Measurements from ENCODE around the gene BEST3. TPM values are rescaled to one million over a fixed set of nuclear protein-coding genes. Genes with fewer than 3 reads are reported as not detected.

BEST3 gene
- total RNA-seq, 2 experiments from 2014 or later: not detected

GRCh38 chr12:69704357-69704756 lies 5.3 kb upstream of the BEST3 start:
- Mint-ChIP-seq H3K27me3 (peaks cover 22% of the 10 kb centered on the region), H3K4me3 (no peak overlapping the region), H3K36me3 (ENCODE audit: low read depth) (no peaks in the 10 kb centered on the region), H3K4me1 (no peaks in the 10 kb centered on the region), H3K9me3 (no peaks in the 10 kb centered on the region), H3K27ac (no peak overlapping the region)
- ChIA-PET CTCF (no interaction called here), POLR2A (no interaction called here)
- DNase-seq: no peak

GRCh38 chr12:69703146-69703642 lies 4.1 kb upstream of the BEST3 start:
- no peaks in the 10 kb centered on the region for H3K9me3 Mint-ChIP-seq
- DNase-seq: no peak
- H3K27me3 Mint-ChIP-seq: peaks cover 22% of the 10 kb centered on the region
- CTCF ChIA-PET: no interaction called here
- H3K36me3 Mint-ChIP-seq (ENCODE audit: low read depth): no peaks in the 10 kb centered on the region
- H3K4me3 Mint-ChIP-seq: no peak overlapping the region
- H3K4me1 Mint-ChIP-seq: no peaks in the 10 kb centered on the region
- POLR2A ChIA-PET: no interaction called here
- H3K27ac Mint-ChIP-seq: no peak overlapping the region

GRCh38 chr12:69701826-69702225 lies 2.7 kb upstream of the BEST3 start:
- DNase-seq: no peak
- H3K27ac Mint-ChIP-seq: no peak overlapping the region
- no peaks in the 10 kb centered on the region for H3K9me3 Mint-ChIP-seq
- CTCF ChIA-PET: no interaction called here
- POLR2A ChIA-PET: no interaction called here
- H3K27me3 Mint-ChIP-seq: peaks cover 25% of the 10 kb centered on the region
- no peaks in the 10 kb centered on the region for H3K4me1 Mint-ChIP-seq
- H3K36me3 Mint-ChIP-seq (ENCODE audit: low read depth): no peaks in the 10 kb centered on the region
- no peak overlapping the region for H3K4me3 Mint-ChIP-seq

GRCh38 chr12:69698054-69698453 lies 1.0 kb downstream of the BEST3 start:
- no peaks in the 10 kb centered on the region for H3K4me1 Mint-ChIP-seq
- peaks cover 17% of the 10 kb centered on the region for H3K27me3 Mint-ChIP-seq
- POLR2A ChIA-PET: no interaction called here
- H3K27ac Mint-ChIP-seq: no peak overlapping the region
- H3K4me3 Mint-ChIP-seq: no peak overlapping the region
- H3K36me3 Mint-ChIP-seq (ENCODE audit: low read depth): no peaks in the 10 kb centered on the region
- CTCF ChIA-PET: no interaction called here
- H3K9me3 Mint-ChIP-seq: no peaks in the 10 kb centered on the region
- DNase-seq: no peak

- Mint-ChIP-seq H3K27me3 (peaks cover 12% of the 10 kb centered on the region), H3K4me1 (peaks cover 5% of the 10 kb centered on the region), H3K4me3 (no peak overlapping the region), H3K27ac (no peak overlapping the region), H3K9me3 (no peaks in the 10 kb centered on the region), H3K36me3 (ENCODE audit: low read depth) (no peaks in the 10 kb centered on the region)
- DNase-seq: no peak
- ChIA-PET CTCF (no interaction called here), POLR2A (no interaction called here)
These were observed 5.0 kb downstream of the BEST3 start for GRCh38 chr12:69694123-69694522.

GRCh38 chr12:69689638-69690037 lies 9.5 kb downstream of the BEST3 start:
- Mint-ChIP-seq H3K36me3 (ENCODE audit: low read depth) (no peaks in the 10 kb centered on the region), H3K4me1 (peaks cover 8% of the 10 kb centered on the region), H3K9me3 (no peaks in the 10 kb centered on the region), H3K27ac (no peak overlapping the region), H3K27me3 (peaks cover 22% of the 10 kb centered on the region), H3K4me3 (no peak overlapping the region)
- CTCF ChIA-PET: no interaction called here
- POLR2A ChIA-PET: no interaction called here
- no peak for DNase-seq

- no peak overlapping the region for H3K27ac Mint-ChIP-seq
- no peaks in the 10 kb centered on the region for H3K36me3 Mint-ChIP-seq (ENCODE audit: low read depth)
- ChIA-PET CTCF (no interaction called here), POLR2A (no interaction called here)
- H3K4me3 Mint-ChIP-seq: no peak overlapping the region
- DNase-seq: peak; percentile 25
- H3K27me3 Mint-ChIP-seq: peaks cover 28% of the 10 kb centered on the region
- peaks cover 8% of the 10 kb centered on the region for H3K4me1 Mint-ChIP-seq
- H3K9me3 Mint-ChIP-seq: no peaks in the 10 kb centered on the region
These were observed 10.4 kb downstream of the BEST3 start for GRCh38 chr12:69688471-69689427.

- no peaks in the 10 kb centered on the region for H3K9me3 Mint-ChIP-seq
- H3K4me1 Mint-ChIP-seq: peaks cover 8% of the 10 kb centered on the region
- H3K27me3 Mint-ChIP-seq: peaks cover 33% of the 10 kb centered on the region
- H3K27ac Mint-ChIP-seq: no peak overlapping the region
- ChIA-PET POLR2A (no interaction called here), CTCF (no interaction called here)
- DNase-seq: no peak
- H3K4me3 Mint-ChIP-seq: no peak overlapping the region
- no peaks in the 10 kb centered on the region for H3K36me3 Mint-ChIP-seq (ENCODE audit: low read depth)
These were observed 11.1 kb downstream of the BEST3 start for GRCh38 chr12:69688021-69688420.

GRCh38 chr12:69687390-69687789 lies 11.7 kb downstream of the BEST3 start:
- no peak overlapping the region for H3K4me3 Mint-ChIP-seq
- no peaks in the 10 kb centered on the region for H3K9me3 Mint-ChIP-seq
- POLR2A ChIA-PET: no interaction called here
- H3K4me1 Mint-ChIP-seq: peaks cover 8% of the 10 kb centered on the region
- CTCF ChIA-PET: no interaction called here
- peaks cover 33% of the 10 kb centered on the region for H3K27me3 Mint-ChIP-seq
- DNase-seq: no peak
- H3K36me3 Mint-ChIP-seq (ENCODE audit: low read depth): no peaks in the 10 kb centered on the region
- H3K27ac Mint-ChIP-seq: no peak overlapping the region

GRCh38 chr12:69686731-69687130 lies 12.4 kb downstream of the BEST3 start:
- H3K4me3 Mint-ChIP-seq: no peak overlapping the region
- CTCF ChIA-PET: no interaction called here
- H3K4me1 Mint-ChIP-seq: peaks cover 8% of the 10 kb centered on the region
- no peaks in the 10 kb centered on the region for H3K9me3 Mint-ChIP-seq
- peaks cover 30% of the 10 kb centered on the region for H3K27me3 Mint-ChIP-seq
- H3K27ac Mint-ChIP-seq: no peak overlapping the region
- no peaks in the 10 kb centered on the region for H3K36me3 Mint-ChIP-seq (ENCODE audit: low read depth)
- DNase-seq: no peak
- POLR2A ChIA-PET: no interaction called here

- H3K36me3 Mint-ChIP-seq (ENCODE audit: low read depth): no peaks in the 10 kb centered on the region
- ChIA-PET CTCF (no interaction called here), POLR2A (no interaction called here)
These were observed 13.3 kb downstream of the BEST3 start for GRCh38 chr12:69685810-69686209.

GRCh38 chr12:69684466-69684865 lies 14.6 kb downstream of the BEST3 start:
- Mint-ChIP-seq H3K9me3 (no peaks in the 10 kb centered on the region), H3K36me3 (ENCODE audit: low read depth) (no peaks in the 10 kb centered on the region), H3K27me3 (peaks cover 28% of the 10 kb centered on the region), H3K27ac (no peak overlapping the region), H3K4me1 (peaks cover 6% of the 10 kb centered on the region), H3K4me3 (no peak overlapping the region)
- POLR2A ChIA-PET: no interaction called here
- CTCF ChIA-PET: no interaction called here
- DNase-seq: no peak

More at GRCh38 chr12:69685810-69686209, 13.3 kb downstream of the BEST3 start:
- no peak overlapping the region for H3K4me3 Mint-ChIP-seq
- no peak for DNase-seq
- peaks cover 30% of the 10 kb centered on the region for H3K27me3 Mint-ChIP-seq
- no peaks in the 10 kb centered on the region for H3K9me3 Mint-ChIP-seq
- no peak overlapping the region for H3K27ac Mint-ChIP-seq
- peaks cover 8% of the 10 kb centered on the region for H3K4me1 Mint-ChIP-seq

- POLR2A ChIA-PET: no interaction called here
- peaks cover 24% of the 10 kb centered on the region for H3K27me3 Mint-ChIP-seq
- no peak overlapping the region for H3K4me3 Mint-ChIP-seq
- CTCF ChIA-PET: interaction anchor here (0.6 kb wide), 1 partner anchor 91 kb away, joined by 3 read pairs; no protein-coding TSS in a partner anchor
- H3K27ac Mint-ChIP-seq: no peak overlapping the region
- no peak for DNase-seq
- H3K4me1 Mint-ChIP-seq: no peaks in the 10 kb centered on the region
- H3K9me3 Mint-ChIP-seq: no peaks in the 10 kb centered on the region
- no peaks in the 10 kb centered on the region for H3K36me3 Mint-ChIP-seq (ENCODE audit: low read depth)
These were observed 16.9 kb downstream of the BEST3 start for GRCh38 chr12:69682110-69682755.
